Suprapubic skin (tissue), 4 donors: ENCODE measurements around the gene NCOA4. TPM values are rescaled to one million over a fixed set of nuclear protein-coding genes. Genes with fewer than 3 reads are reported as not detected.

Source experiments
- DNase-seq, 2 donors: peaks; one replicate each; pipeline ENCODE4 v3.0.0-alpha.2; 2019; ENCODE audit warnings: low spot score in 2 of 2
- H3K27ac ChIP-seq: fragments of 200-600 bp; sonication (generic); one replicate; pipeline ENCODE4 v1.5.1; 2019
- H3K27me3 ChIP-seq: fragments of 200-600 bp; sonication (generic); one replicate; pipeline ENCODE4 v1.5.1; 2019
- H3K36me3 ChIP-seq: fragments of 200-600 bp; sonication (generic); one replicate; pipeline ENCODE4 v1.5.1; 2019
- H3K4me1 ChIP-seq: fragments of 200-600 bp; sonication (generic); one replicate; pipeline ENCODE4 v1.5.1; 2019
- H3K4me3 ChIP-seq: fragments of 200-600 bp; sonication (generic); one replicate; pipeline ENCODE4 v1.5.1; 2019; ENCODE audit warnings: mild to moderate bottlenecking
- H3K9me3 ChIP-seq: fragments of 200-600 bp; sonication (generic); one replicate; pipeline ENCODE4 v1.5.1; 2019
- CTCF ChIP-seq, 2 donors: fragments of 200-600 bp in 1 of 2; fragments of 450-650 bp in 1 of 2; sonication (generic) in 1 of 2; IDR thresholded peaks; one replicate each; pipeline ENCODE4 v1.5.1; 2016 to 2019; ENCODE audit warnings: antibody characterized with exemption in 2 of 2, mild to moderate bottlenecking in 1 of 2, moderate library complexity in 1 of 2
- EP300 ChIP-seq: sonication (generic); formaldehyde crosslinking; IDR thresholded peaks from one replicate; pipeline ENCODE4 v1.6.1; 2017; ENCODE audit warnings: antibody characterized with exemption
- POLR2A ChIP-seq, 2 donors: fragments of 450-650 bp; IDR thresholded peaks; one replicate each; pipeline ENCODE4 v1.6.1; 2017; ENCODE audit warnings: antibody characterized with exemption in 2 of 2, mild to moderate bottlenecking in 2 of 2, moderate library complexity in 2 of 2
- POLR2AphosphoS5 ChIP-seq, 3 donors: sonication (generic); formaldehyde crosslinking; IDR thresholded peaks; one replicate each; pipeline ENCODE4 v1.6.1; 2017; ENCODE audit warnings: antibody characterized with exemption in 3 of 3
- WGBS: methylation state at CpG from one replicate; pipeline ENCODE4 v1.1.5; 2018; 5-methylcytosine and 5-hydroxymethylcytosine counted together
- total RNA-seq, 4 donors: library from RNA; depleted of rRNA; stranded (reverse); fragments of >200 nt; gene quantifications; one replicate each; pipeline ENCODE4 v1.1.0, GENCODE V29; 2016

The NCOA4 gene
- total RNA-seq, 4 donors from 2014 or later: 117 to 170 (median 151) TPM

- 88% methylated on average over 3 of the region's 3 CpGs for WGBS
- Histone ChIP-seq H3K36me3 (no peaks in the 10 kb centered on the region), H3K9me3 (no peaks in the 10 kb centered on the region), H3K27ac (no peak overlapping the region), H3K4me1 (no peaks in the 10 kb centered on the region), H3K27me3 (no peaks in the 10 kb centered on the region), H3K4me3 (no peak overlapping the region)
- TF ChIP-seq POLR2A (IDR thresholded peaks at IDR 0.05) (no peak), CTCF (IDR thresholded peaks at IDR 0.05) (no peak), POLR2AphosphoS5 (IDR thresholded peaks at IDR 0.05) (no peak), EP300 (no peak)
- DNase-seq: no peak
Measured at GRCh38 chr10:46075869-46076268, 45.4 kb upstream of the NCOA4 start.

GRCh38 chr10:46074196-46074946, 43.9 kb upstream of the NCOA4 start:
- Histone ChIP-seq H3K4me1 (no peaks in the 10 kb centered on the region), H3K27me3 (no peaks in the 10 kb centered on the region), H3K36me3 (no peaks in the 10 kb centered on the region), H3K27ac (no peak overlapping the region), H3K4me3 (no peak overlapping the region), H3K9me3 (no peaks in the 10 kb centered on the region)
- 49% methylated on average over 4 of the region's 4 CpGs for WGBS
- no peak for TF ChIP-seq CTCF (IDR thresholded peaks at IDR 0.05)
- no peak for TF ChIP-seq POLR2A (IDR thresholded peaks at IDR 0.05)
- TF ChIP-seq POLR2AphosphoS5 (IDR thresholded peaks at IDR 0.05): no peak
- TF ChIP-seq EP300: no peak
- DNase-seq: peak in 1 of 2 donors; percentile 13

GRCh38 chr10:46073564-46073963, 43.1 kb upstream of the NCOA4 start:
- no peaks in the 10 kb centered on the region for H3K27me3 ChIP-seq
- no peak for TF ChIP-seq EP300
- no peak for TF ChIP-seq POLR2A (IDR thresholded peaks at IDR 0.05)
- no peak for TF ChIP-seq CTCF (IDR thresholded peaks at IDR 0.05)
- no peak for TF ChIP-seq POLR2AphosphoS5 (IDR thresholded peaks at IDR 0.05)
- no peaks in the 10 kb centered on the region for H3K36me3 ChIP-seq
- H3K4me3 ChIP-seq: no peak overlapping the region
- H3K4me1 ChIP-seq: no peaks in the 10 kb centered on the region
- no peaks in the 10 kb centered on the region for H3K9me3 ChIP-seq
- peak in 1 of 2 donors; percentile 23 for DNase-seq
- WGBS: 96% methylated on average over 1 of the region's 1 CpG
- H3K27ac ChIP-seq: no peak overlapping the region

GRCh38 chr10:46070749-46071148, 40.3 kb upstream of the NCOA4 start:
- no peaks in the 10 kb centered on the region for H3K27me3 ChIP-seq
- no peaks in the 10 kb centered on the region for H3K9me3 ChIP-seq
- no peak overlapping the region for H3K4me3 ChIP-seq
- H3K36me3 ChIP-seq: no peaks in the 10 kb centered on the region
- 43% methylated on average over 6 of the region's 6 CpGs for WGBS
- H3K27ac ChIP-seq: no peak overlapping the region
- H3K4me1 ChIP-seq: no peaks in the 10 kb centered on the region
- DNase-seq: peak in 1 of 2 donors; percentile 3
- TF ChIP-seq POLR2A (IDR thresholded peaks at IDR 0.05): no peak
- TF ChIP-seq EP300: no peak
- TF ChIP-seq CTCF (IDR thresholded peaks at IDR 0.05): no peak
- no peak for TF ChIP-seq POLR2AphosphoS5 (IDR thresholded peaks at IDR 0.05)

GRCh38 chr10:46069771-46070463, 39.5 kb upstream of the NCOA4 start:
- peak in 1 of 2 donors; percentile 7 for DNase-seq
- Histone ChIP-seq H3K27me3 (no peaks in the 10 kb centered on the region), H3K4me1 (no peaks in the 10 kb centered on the region), H3K9me3 (no peaks in the 10 kb centered on the region), H3K36me3 (no peaks in the 10 kb centered on the region), H3K4me3 (no peak overlapping the region), H3K27ac (no peak overlapping the region)
- 57% methylated on average over 6 of the region's 6 CpGs for whole genome bisulfite sequencing
- TF ChIP-seq CTCF (IDR thresholded peaks at IDR 0.05) (no peak), POLR2A (IDR thresholded peaks at IDR 0.05) (no peak), EP300 (no peak), POLR2AphosphoS5 (IDR thresholded peaks at IDR 0.05) (no peak)
